HG03045 (cell line): Measurements from ENCODE around the gene MLPH.
"Not testable (repeated sequence)": the region's sequence is repeated elsewhere in the genome, so short reads cannot be mapped to it uniquely, and the experiment has no call there.

Experiments
- ATAC-seq: cut with Tn5 transposase; IDR thresholded peaks from one replicate; pipeline ENCODE4 v1.9.1; 2021; ENCODE audit warnings: mild to moderate bottlenecking, moderate library complexity; ENCODE audit not compliant: unreplicated experiment

MLPH gene

GRCh38 chr2:237577956-237578870 lies 91.2 kb downstream of the MLPH start:
- ATAC-seq, result no peak

GRCh38 chr2:237581326-237581725 lies 94.3 kb downstream of the MLPH start:
- no peak for ATAC-seq

GRCh38 chr2:237581751-237582746 lies 95.0 kb downstream of the MLPH start:
- ATAC-seq, result no peak

DNA sequence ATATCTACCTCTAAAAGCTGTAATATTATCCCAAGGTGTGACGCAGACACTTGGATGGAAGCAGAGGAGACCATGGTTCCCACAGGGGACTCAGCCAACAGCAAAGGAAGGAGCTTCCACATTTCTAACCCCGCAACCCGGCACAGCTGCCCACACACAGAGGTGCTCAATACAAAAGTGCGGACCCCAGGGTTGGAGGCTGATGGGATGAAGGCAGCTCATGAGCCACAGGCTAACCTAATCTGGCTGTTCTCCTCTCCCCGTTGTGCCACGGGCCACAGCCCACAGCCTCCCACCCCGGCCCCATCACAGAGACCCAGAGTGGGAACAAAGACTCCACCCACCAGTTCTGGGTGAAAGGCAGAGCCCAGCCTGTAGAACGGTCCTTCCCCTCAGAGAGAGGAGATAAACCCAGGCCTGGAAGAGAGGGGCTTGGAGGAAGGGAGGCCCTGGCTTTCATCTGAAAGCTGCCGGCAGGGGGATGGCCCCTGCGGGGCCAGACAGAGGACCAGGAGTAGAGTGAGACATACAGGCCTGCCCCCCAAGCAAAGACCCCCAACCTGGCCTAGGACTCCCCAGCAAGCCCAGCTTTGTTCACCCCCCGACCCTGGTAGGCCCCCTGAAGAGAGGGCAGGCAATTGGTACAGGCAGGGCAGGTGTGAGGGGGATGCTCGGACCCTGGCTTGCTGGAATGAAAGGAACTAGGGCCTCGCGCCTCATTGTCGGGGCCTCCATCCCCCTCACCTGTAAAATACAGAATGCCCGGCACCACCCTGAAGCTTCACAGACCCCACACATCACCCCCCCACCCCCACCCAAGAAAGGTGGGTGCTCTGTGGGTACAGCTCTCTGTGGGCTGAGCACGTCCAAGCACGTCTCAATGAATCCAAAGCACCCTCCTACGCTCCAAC lies 96.6 kb downstream of the MLPH start:
- no peak for ATAC-seq

GRCh38 chr2:237585590-237586221 lies 98.7 kb downstream of the MLPH start:
- ATAC-seq, result no peak

DNA sequence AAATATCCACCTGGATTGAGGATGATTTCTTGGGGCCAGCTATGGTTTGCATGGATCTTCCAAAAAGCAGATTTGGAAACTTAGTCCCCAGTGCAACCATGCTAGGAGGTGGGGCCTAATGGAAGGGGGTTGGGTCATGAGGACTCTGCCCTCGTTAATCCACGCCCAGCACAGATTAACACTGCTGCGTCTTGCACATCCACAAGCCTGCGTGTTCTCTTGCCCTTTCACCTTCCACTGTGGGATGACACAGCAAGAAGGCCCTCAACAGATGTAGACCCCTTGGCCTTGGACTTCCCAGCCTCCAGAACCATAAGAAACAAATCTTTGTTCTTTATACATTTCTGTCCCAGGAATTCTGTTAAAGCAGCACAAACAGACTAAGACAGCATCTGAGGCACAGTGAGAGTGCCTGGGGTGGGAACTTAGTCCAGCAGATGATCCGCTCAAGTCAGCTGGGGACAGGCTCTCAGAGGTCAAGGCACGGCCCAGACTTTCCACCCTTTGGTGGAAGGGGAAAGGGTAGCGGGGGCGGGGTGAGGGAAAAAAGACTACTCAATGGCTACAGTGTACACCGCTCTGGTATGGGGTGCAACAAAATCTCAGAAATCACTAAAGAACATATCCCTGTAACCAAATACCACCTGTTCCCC lies 101.1 kb downstream of the MLPH start:
- ATAC-seq, result no peak

GRCh38 chr2:237590272-237591140 lies 103.5 kb downstream of the MLPH start, which contains the start of gene RAB17:
Gene RAB17 (minus strand): TSS chr2:237590734. CDS start chr2:237586154, 4,580 bp downstream.
- ATAC-seq, result no peak

DNA sequence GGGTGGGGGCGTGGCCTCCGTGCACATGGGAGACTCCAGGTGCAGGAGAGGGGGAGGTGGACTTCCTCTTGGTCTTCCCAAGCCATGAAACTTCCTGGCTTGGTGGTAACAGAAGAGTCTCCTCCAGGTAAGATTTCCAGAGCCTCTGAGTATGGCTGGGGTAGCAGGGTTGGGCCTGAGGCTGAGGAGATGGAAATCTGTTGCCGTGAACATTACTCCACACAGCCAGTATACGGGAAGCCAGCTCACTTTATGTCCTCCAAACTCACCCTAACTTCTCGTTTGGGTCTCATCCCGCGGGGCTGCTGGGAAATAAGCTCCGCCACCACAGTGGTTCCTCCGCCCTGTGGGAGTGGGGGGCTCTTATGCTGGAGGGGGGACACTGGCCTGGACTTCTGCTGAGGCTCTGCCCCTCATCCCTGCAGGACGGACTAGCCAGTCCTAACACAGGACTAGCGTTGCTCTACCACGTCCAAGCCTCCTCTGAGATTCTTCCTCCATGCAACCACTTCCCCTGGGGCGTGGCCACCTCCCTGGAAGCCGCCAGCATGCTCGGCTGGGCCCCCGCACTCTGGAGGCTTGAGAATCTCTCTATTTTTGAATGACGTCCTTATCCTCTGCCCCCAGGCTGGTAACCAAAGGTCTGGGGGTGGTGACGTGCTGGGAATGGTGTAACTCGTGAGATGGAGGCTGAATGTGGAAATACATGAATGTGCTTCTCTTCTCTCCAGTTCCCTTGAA lies 104.3 kb downstream of the MLPH start:
- no peak for ATAC-seq

GRCh38 chr2:237592425-237592980 lies 105.5 kb downstream of the MLPH start:
- no peak for ATAC-seq

GRCh38 chr2:237593036-237593435 lies 106.0 kb downstream of the MLPH start:
- ATAC-seq, result no peak

GRCh38 chr2:237593596-237594320 lies 106.7 kb downstream of the MLPH start:
- no peak for ATAC-seq

DNA sequence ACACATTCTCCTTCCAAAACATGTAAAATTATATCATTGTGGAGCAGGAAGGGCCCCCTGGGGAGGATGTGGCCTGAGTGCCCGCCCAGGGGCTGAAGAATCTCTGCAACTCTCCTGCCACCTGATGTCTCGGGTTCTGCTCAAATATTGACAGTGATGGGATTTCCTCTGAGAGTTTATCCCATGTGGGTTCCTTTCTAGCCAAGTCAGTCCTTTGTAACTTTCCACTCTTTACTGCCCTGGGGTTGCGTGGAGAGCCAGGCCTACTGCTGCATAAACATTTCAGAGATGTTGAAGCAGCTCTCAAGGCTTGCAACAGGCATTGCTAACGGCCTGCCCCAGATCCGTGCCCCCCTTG lies 107.4 kb downstream of the MLPH start:
- ATAC-seq, result no peak

DNA sequence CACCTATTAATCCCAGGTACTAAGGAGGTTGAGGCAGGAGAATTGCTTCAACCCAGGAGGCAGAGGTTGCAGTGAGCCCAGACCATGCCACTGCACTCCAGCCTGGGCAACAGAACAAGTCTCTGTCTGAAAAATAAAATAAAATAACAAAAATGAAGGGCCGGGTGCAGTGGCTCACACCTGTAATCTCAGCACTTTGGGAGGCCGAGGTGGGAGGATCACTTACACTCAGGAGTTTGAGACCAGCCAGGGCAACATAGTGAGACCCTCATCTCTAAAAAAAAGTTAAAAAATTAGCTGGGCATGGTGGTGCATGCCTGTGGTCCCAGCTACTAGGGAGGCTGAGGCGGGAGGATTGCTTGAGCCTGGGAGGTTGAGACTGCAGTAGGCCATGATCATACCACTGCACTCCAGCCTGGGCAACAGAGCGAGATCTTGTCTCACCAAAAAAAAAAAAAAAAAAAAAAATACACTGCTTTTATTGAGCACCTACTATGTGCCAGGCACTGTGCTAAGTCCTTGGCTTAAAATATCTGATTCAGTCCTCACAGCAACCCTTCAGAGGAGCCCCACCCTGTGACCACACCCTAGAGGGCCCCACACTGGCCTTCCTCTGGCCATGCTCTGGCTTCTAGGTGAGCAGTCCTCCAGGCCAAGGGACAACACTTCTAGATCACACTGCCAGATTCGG lies 108.9 kb downstream of the MLPH start:
- not testable (repeated sequence) for ATAC-seq

DNA sequence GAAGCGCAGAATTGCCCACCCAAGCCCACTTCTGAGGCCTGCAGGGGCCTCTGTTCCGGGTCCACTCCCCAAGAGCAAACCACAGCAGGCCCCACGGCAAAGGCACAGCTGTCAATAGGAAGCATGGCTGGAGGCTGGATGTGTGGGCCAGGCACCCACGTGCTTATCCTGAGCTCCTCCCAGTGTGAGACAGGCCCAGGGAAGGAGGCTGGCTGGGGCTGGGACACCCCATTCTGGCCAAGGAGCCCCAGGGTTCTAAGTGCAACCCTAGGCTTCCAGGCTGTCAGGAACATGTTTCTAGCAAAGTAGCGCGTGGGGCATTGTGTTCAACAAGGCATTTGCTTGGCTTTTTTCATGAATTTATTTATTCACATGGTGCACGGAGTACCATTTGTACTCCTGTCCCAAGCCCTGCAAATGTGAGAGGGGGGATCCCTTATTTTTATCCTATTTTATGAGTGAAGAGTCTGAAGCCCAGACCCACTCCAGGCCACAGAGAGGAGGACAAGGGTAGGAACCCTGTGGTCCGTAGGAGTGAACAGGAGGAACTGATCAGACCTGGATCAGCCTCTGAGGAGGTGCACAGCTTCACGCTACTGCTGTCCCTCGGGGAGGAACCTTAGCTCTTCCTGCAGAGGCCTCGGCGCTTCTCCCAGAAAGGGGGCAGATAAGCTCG lies 109.6 kb downstream of the MLPH start:
- no peak for ATAC-seq

DNA sequence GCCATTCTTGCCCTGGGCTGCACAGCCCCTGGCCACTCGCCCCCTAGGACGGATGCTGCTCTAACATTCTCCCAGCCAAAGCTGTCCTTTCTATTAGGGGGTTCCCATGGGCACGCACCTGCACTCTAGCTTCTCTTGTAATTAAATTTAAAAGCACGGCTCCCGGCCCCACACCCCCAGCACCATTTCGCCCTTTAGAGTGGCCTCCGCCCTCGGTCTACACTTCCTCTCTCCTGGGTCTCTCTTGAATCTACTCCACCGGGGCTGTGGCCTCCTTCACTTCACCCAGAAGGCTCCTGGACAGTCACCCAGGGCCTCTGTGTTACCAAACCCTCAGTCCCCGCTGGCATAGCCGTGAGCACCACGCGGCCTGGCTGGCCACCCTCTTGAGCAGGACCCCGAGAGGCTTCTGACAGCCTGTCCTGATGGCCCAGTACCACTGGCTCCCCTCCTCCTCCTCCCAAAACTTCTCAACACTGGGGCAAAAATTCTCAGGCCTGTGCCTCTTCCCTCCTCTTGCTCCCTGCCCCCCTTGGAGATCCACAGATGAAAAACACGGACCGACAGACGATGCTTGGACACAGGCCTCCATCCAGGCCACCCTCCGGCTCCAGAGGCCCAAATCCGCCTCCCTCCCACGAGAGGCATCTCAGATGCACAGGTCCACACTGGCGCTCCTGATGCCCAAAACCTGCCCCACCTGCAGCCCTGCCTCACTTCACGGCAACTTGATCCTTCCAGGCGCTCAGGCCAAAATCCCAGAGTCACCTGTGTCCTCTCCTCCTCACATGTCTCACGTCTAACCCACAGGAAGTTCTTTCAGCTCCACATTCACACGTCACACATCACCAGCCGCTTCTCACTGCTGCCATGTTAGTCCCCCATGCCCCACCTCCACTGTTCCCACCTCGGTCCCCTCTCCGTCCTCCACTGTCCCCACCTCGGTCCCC lies 110.4 kb downstream of the MLPH start:
- ATAC-seq, result no peak
